HEK293 (cell line): Measurements from ENCODE around the gene CACNB4.

Experiments
- CTCF ChIP-seq: fragments of 450-650 bp; formaldehyde crosslinking; IDR thresholded peaks from 2 replicates; pipeline ENCODE4 v1.5.1; 2016; ENCODE audit warnings: missing biosample characterization, missing genetic modification characterization
- ZNF184 ChIP-seq: fragments of 450-650 bp; IDR thresholded peaks from 2 replicates; pipeline ENCODE4 v1.5.1; 2018; ENCODE audit warnings: missing biosample characterization, mild to moderate bottlenecking, missing genetic modification characterization
- ZNF274 ChIP-seq, 2 experiments: fragments of 200-500 bp in 1 of 2; fragments of 450-650 bp in 1 of 2; sonication (Bioruptor generic) in 1 of 2; formaldehyde crosslinking in 1 of 2; IDR thresholded peaks; 2 replicates each; pipeline versions ENCODE4 v1.5.1 to v1.6.1; 2014 to 2016; ENCODE audit warnings: borderline replicate concordance in 1 of 2, inconsistent platforms in 1 of 2, low read length in 1 of 2, missing biosample characterization in 1 of 2, missing genetic modification characterization in 1 of 2
- ZNF280C ChIP-seq: fragments of 450-650 bp; formaldehyde crosslinking; IDR thresholded peaks from 2 replicates; pipeline ENCODE4 v1.5.1; 2016; ENCODE audit warnings: missing biosample characterization, missing genetic modification characterization
- ZNF280D ChIP-seq: fragments of 450-650 bp; formaldehyde crosslinking; IDR thresholded peaks from 2 replicates; pipeline ENCODE4 v1.5.1; 2016; ENCODE audit warnings: missing biosample characterization, missing genetic modification characterization
- ZNF394 ChIP-seq: fragments of 450-650 bp; formaldehyde crosslinking; IDR thresholded peaks from 2 replicates; pipeline ENCODE4 v1.5.1; 2016; ENCODE audit warnings: missing biosample characterization, missing genetic modification characterization, mild to moderate bottlenecking, moderate library complexity, borderline replicate concordance
- ZNF433 ChIP-seq: fragments of 450-650 bp; formaldehyde crosslinking; IDR thresholded peaks from 2 replicates; pipeline ENCODE4 v1.5.1; 2016; ENCODE audit warnings: missing biosample characterization, missing genetic modification characterization, low read depth
- ZNF449 ChIP-seq: fragments of 450-650 bp; formaldehyde crosslinking; IDR thresholded peaks from 2 replicates; pipeline ENCODE4 v1.5.1; 2017; ENCODE audit warnings: missing biosample characterization, mild to moderate bottlenecking, missing genetic modification characterization, moderate library complexity
- ZNF645 ChIP-seq: fragments of 450-650 bp; formaldehyde crosslinking; IDR thresholded peaks from 2 replicates; pipeline ENCODE4; 2016; ENCODE audit warnings: missing biosample characterization, missing genetic modification characterization
- ZSCAN30 ChIP-seq: fragments of 450-650 bp; IDR thresholded peaks from 2 replicates; pipeline ENCODE4 v1.5.1; 2018; ENCODE audit warnings: missing biosample characterization, mild to moderate bottlenecking, missing genetic modification characterization, moderate library complexity

GRCh38 chr2:151907286-151908203 is 191.3 kb downstream of the CACNB4 start:
- TF ChIP-seq ZNF184 (tag by site-specific recombination) (no peak), ZNF394 (no peak), ZSCAN30 (no peak), ZNF449 (tag by site-specific recombination) (no peak), ZNF280D (tag by site-specific recombination) (no peak), CTCF (tag by site-specific recombination) (no peak), ZNF433 (tag by site-specific recombination) (no peak), ZNF274 (IDR thresholded peaks at IDR 0.05; ENCODE audit: low read length) (no peak), ZNF274 (tag by site-specific recombination; IDR thresholded peaks at IDR 0.05; ENCODE audit: borderline replicate concordance) (no peak), ZNF280C (tag by site-specific recombination) (no peak), ZNF645 (tag by site-specific recombination) (no peak)
